Cardiac muscle cell (in vitro differentiated cells and primary cell): ENCODE results near the gene RAD51C. TPM values are rescaled to one million over a fixed set of nuclear protein-coding genes. Genes with fewer than 3 reads are reported as not detected.
A peak's percentile ranks its signal among the peaks of the same experiment; 100 is the strongest.

Experiments
- DNase-seq, 2 donors: peaks; one replicate each; pipeline versions ENCODE4 v3.0.0 to v3.0.0-alpha.2; 2010 to 2017; ENCODE audit warnings: low read depth in 1 of 2, low spot score in 1 of 2
- H3K27ac ChIP-seq: fragments of 200-600 bp; sonication (generic); 2 replicates; pipeline ENCODE4 v1.5.1; 2016
- H3K27me3 ChIP-seq: fragments of 200-600 bp; sonication (generic); 2 replicates; pipeline ENCODE4 v1.6.0; 2016; ENCODE audit warnings: control low read depth
- H3K36me3 ChIP-seq: fragments of 200-600 bp; sonication (generic); 2 replicates; pipeline ENCODE4 v1.5.1; 2016; ENCODE audit warnings: control low read depth
- H3K4me1 ChIP-seq: fragments of 200-600 bp; sonication (generic); 2 replicates; pipeline ENCODE4 v1.8.1; 2017; ENCODE audit warnings: low read depth, mild to moderate bottlenecking, mixed run types
- H3K4me3 ChIP-seq: fragments of 200-600 bp; sonication (generic); 2 replicates; pipeline ENCODE4 v1.5.1; 2016; ENCODE audit warnings: mild to moderate bottlenecking
- H3K9me3 ChIP-seq: fragments of 200-600 bp; sonication (generic); 2 replicates; pipeline ENCODE4 v1.5.1; 2017; ENCODE audit warnings: low read depth, mild to moderate bottlenecking, control low read depth
- polyA plus RNA-seq: library from polyadenylated mRNA; unstranded; fragments of >200 nt; fragmentation: Nextera tagmentation; extraction: Ambion mirVana; gene quantifications from 2 replicates; pipeline ENCODE4 v1.2.1, GENCODE V29; 2016
- total RNA-seq: library from RNA; depleted of rRNA; stranded (reverse); fragments of >200 nt; gene quantifications from 2 replicates; pipeline ENCODE4 v1.2.3, GENCODE V29; 2016
- TF ChIP-seq, protein P1 (sequence below): IDR thresholded peaks from 2 replicates; pipeline ENCODE4 v1.5.1; 2012; ENCODE audit warnings: low read depth, mild to moderate bottlenecking, low read length

Gene RAD51C
- total and polyA plus RNA-seq, 2 experiments from 2014 or later: 10.9 to 21.8 TPM

DNA sequence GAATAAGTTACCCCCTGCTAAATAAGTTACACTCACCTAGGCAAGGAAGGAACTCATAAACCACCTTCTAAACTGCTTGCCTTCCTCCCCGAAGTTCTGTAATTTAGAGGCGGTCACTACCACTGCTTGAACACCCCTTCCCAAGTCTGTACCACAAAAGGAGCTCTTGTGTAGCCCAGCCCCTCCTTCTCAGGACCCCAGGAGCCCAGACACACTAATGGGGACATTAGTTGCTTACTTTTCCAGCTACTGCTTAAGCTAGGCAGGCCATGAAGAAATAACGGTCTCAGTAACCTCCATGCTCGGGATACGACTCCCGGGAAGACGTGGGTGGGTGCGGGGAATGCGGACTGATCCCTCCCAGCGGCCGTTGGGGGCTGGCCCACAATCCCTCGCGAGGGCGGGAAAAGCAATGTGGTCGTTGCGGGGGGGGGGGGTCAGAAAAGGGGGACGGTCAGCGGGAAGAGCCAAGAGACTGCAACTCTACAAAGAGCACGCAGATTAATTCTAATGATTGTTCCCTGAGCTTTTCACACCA, 632 bp upstream of the RAD51C start, which contains the start of gene TEX14:
TEX14 (minus strand) TSS at position 345 of the 538 bp plus-strand sequence. CDS start 40,044 bp downstream, outside the sequence.
- TF ChIP-seq, protein P1, sequence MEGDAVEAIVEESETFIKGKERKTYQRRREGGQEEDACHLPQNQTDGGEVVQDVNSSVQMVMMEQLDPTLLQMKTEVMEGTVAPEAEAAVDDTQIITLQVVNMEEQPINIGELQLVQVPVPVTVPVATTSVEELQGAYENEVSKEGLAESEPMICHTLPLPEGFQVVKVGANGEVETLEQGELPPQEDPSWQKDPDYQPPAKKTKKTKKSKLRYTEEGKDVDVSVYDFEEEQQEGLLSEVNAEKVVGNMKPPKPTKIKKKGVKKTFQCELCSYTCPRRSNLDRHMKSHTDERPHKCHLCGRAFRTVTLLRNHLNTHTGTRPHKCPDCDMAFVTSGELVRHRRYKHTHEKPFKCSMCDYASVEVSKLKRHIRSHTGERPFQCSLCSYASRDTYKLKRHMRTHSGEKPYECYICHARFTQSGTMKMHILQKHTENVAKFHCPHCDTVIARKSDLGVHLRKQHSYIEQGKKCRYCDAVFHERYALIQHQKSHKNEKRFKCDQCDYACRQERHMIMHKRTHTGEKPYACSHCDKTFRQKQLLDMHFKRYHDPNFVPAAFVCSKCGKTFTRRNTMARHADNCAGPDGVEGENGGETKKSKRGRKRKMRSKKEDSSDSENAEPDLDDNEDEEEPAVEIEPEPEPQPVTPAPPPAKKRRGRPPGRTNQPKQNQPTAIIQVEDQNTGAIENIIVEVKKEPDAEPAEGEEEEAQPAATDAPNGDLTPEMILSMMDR: no peak
- H3K27ac ChIP-seq: peak within 1 kb of the TSS; percentile 47
- H3K27me3 ChIP-seq: no peaks in the 10 kb centered on the region
- no peaks in the 10 kb centered on the region for H3K9me3 ChIP-seq
- no peak for DNase-seq
- H3K36me3 ChIP-seq: no peaks in the 10 kb centered on the region
- peak within 1 kb of the TSS; percentile 25 for H3K4me3 ChIP-seq
- no peaks in the 10 kb centered on the region for H3K4me1 ChIP-seq

GRCh38 chr17:58693208-58693607, 806 bp downstream of the RAD51C start:
- Histone ChIP-seq H3K4me1 (no peaks in the 10 kb centered on the region), H3K36me3 (no peaks in the 10 kb centered on the region), H3K27ac (no peak overlapping the region), H3K4me3 (peak overlapping the region; percentile 25), H3K9me3 (no peaks in the 10 kb centered on the region), H3K27me3 (no peaks in the 10 kb centered on the region)
- DNase-seq: no peak
- TF ChIP-seq, protein P1: no peak

GRCh38 chr17:58693751-58694150, 1.3 kb downstream of the RAD51C start:
- TF ChIP-seq, protein P1: no peak
- H3K9me3 ChIP-seq: no peaks in the 10 kb centered on the region
- H3K4me3 ChIP-seq: no peak overlapping the region
- DNase-seq: no peak
- H3K4me1 ChIP-seq: no peaks in the 10 kb centered on the region
- H3K36me3 ChIP-seq: no peaks in the 10 kb centered on the region
- H3K27me3 ChIP-seq: no peaks in the 10 kb centered on the region
- H3K27ac ChIP-seq: no peak overlapping the region

DNA sequence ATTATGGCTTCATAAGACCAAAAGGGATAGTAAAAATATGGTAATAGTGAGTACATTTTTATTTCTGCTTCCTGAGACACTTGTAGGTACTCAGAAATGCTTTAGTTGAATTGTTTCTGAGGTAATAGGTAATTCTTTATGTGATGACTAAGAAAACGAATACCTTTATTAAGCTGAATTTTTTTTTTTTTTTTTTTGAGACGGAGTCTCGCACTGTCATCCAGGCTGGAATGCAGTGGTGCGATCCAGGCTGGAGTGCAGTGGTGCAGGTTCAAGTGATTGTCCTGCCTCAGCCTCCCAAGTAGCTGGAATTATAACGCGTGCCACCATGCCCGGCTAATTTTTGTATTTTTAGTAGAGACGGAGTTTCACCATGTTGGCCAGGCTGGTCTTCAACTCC, 1.9 kb downstream of the RAD51C start:
- no peaks in the 10 kb centered on the region for H3K4me1 ChIP-seq
- H3K27me3 ChIP-seq: no peaks in the 10 kb centered on the region
- DNase-seq: no peak
- no peak overlapping the region for H3K27ac ChIP-seq
- H3K9me3 ChIP-seq: no peaks in the 10 kb centered on the region
- no peak overlapping the region for H3K4me3 ChIP-seq
- H3K36me3 ChIP-seq: no peaks in the 10 kb centered on the region
- TF ChIP-seq, protein P1: no peak

- no peaks in the 10 kb centered on the region for H3K4me1 ChIP-seq
- no peaks in the 10 kb centered on the region for H3K27me3 ChIP-seq
- H3K4me3 ChIP-seq: no peak overlapping the region
- no peaks in the 10 kb centered on the region for H3K9me3 ChIP-seq
- no peak for DNase-seq
- no peaks in the 10 kb centered on the region for H3K36me3 ChIP-seq
- TF ChIP-seq, protein P1: no peak
- no peak overlapping the region for H3K27ac ChIP-seq
Measured at GRCh38 chr17:58694826-58695225, 2.4 kb downstream of the RAD51C start.

GRCh38 chr17:58699771-58700170, 7.4 kb downstream of the RAD51C start:
- TF ChIP-seq, protein P1: no peak
- DNase-seq: no peak
- Histone ChIP-seq H3K9me3 (no peaks in the 10 kb centered on the region), H3K4me1 (no peaks in the 10 kb centered on the region), H3K27ac (no peak overlapping the region), H3K36me3 (no peaks in the 10 kb centered on the region), H3K27me3 (no peaks in the 10 kb centered on the region), H3K4me3 (no peak overlapping the region)
